RWPE1 (cell line): Measurements from ENCODE around the gene CLEC4G.

Experiments
- CTCF ChIA-PET: fragments of 350-600 bp; sonication (Branson Sonifier 250); formaldehyde crosslinking; extraction: SDS; loops from one replicate; lab custom pipeline; 2021; lab: Yijun Ruan, JAX
- POLR2A ChIA-PET: fragments of 400-600 bp; formaldehyde crosslinking; extraction: SDS; loops from one replicate; lab custom pipeline; 2020; ENCODE audit warnings: antibody characterized with exemption; ENCODE audit not compliant: low non-redundant PET; lab: Yijun Ruan, JAX
- DNase-seq: peaks from one replicate; pipeline ENCODE4 v3.0.0; 2012; ENCODE audit warnings: low spot score
- H3K27ac ChIP-seq: fragments of 450-650 bp; 2 replicates; pipeline ENCODE4 v1.5.1; 2017
- CTCF ChIP-seq: fragments of 450-650 bp; conservative IDR thresholded peaks from 2 replicates; pipeline ENCODE4 v1.5.1; 2017; ENCODE audit warnings: low read depth, mild to moderate bottlenecking

The CLEC4G gene

GRCh38 chr19:7706955-7707456, 24.9 kb downstream of the CLEC4G start:
- TF ChIP-seq CTCF, result no peak
- ChIA-PET POLR2A (no interaction called here), CTCF (interaction anchor here (1.0 kb wide), 1 partner anchor 26 kb away, joined by 3 read pairs; the partner anchor contains the start of gene TRAPPC5)
- DNase-seq, result no peak
- H3K27ac ChIP-seq, result no peak overlapping the region

- no peak overlapping the region for H3K27ac ChIP-seq
- ChIA-PET POLR2A (no interaction called here), CTCF (interaction anchor here (1.0 kb wide), 1 partner anchor 25 kb away, joined by 3 read pairs; the partner anchor contains the start of gene TRAPPC5)
- TF ChIP-seq CTCF, result no peak
- DNase-seq, result no peak
These were observed 25.5 kb downstream of the CLEC4G start for GRCh38 chr19:7706188-7706954.

GRCh38 chr19:7705387-7706187, 26.3 kb downstream of the CLEC4G start:
- no peak for DNase-seq
- TF ChIP-seq CTCF, result no peak
- ChIA-PET POLR2A (no interaction called here), CTCF (no interaction called here)
- no peak overlapping the region for H3K27ac ChIP-seq

- TF ChIP-seq CTCF, result no peak
These were observed 27.4 kb downstream of the CLEC4G start for GRCh38 chr19:7704280-7705060.

GRCh38 chr19:7703332-7703731, 28.6 kb downstream of the CLEC4G start:
- H3K27ac ChIP-seq, result no peak overlapping the region
- POLR2A ChIA-PET, result no interaction called here
- no peak for DNase-seq
- no peak for TF ChIP-seq CTCF
- CTCF ChIA-PET, result interaction anchor here (0.6 to 0.7 kb wide), 2 partner anchors 96 to 349 kb away, joined by 3 to 4 read pairs; no protein-coding TSS in a partner anchor

More at GRCh38 chr19:7704280-7705060, 27.4 kb downstream of the CLEC4G start:
- H3K27ac ChIP-seq, result no peak overlapping the region
- no peak for DNase-seq
- ChIA-PET POLR2A (no interaction called here), CTCF (no interaction called here)
